ENCODE data around the gene RAPGEF5. TPM values are rescaled to one million over a fixed set of nuclear protein-coding genes. Genes with fewer than 3 reads are reported as not detected.

The RAPGEF5 gene
- total RNA-seq, 1 donor from 2014 or later, result 9.9 TPM

DNA sequence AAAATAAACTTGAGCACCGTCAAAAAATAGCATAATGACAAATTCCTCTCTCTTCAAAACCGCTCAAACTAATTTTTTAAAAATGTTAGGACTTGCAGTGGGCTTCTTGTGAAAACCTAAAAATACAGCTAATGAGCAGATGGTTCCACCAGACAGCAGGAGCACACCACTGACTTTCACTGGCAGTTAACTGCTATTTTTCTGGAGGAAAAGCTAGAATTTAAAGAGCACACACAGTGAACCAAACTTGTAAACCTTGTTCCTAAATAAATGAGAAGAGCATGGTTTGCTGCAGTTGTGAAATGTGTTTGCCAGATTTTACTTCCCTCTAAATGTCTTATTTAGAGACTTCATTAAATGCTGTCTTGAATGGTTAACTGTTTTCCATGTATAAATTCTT lies 143.9 kb downstream of the RAPGEF5 start:
- H3K4me1 Mint-ChIP-seq (ENCODE audit: low read depth), result peaks cover 20% of the 10 kb centered on the region
- no peak for DNase-seq (ENCODE audit: low spot score, unreplicated experiment)
- H3K27me3 Mint-ChIP-seq, result no peaks in the 10 kb centered on the region
- H3K27ac Mint-ChIP-seq, result no peak overlapping the region
- no peaks in the 10 kb centered on the region for H3K36me3 Mint-ChIP-seq (ENCODE audit: insufficient read depth)
- no peak overlapping the region for H3K4me3 Mint-ChIP-seq (ENCODE audit: low read depth)
- H3K9me3 Mint-ChIP-seq (ENCODE audit: low read depth), result no peaks in the 10 kb centered on the region
- TF ChIP-seq, protein P1, sequence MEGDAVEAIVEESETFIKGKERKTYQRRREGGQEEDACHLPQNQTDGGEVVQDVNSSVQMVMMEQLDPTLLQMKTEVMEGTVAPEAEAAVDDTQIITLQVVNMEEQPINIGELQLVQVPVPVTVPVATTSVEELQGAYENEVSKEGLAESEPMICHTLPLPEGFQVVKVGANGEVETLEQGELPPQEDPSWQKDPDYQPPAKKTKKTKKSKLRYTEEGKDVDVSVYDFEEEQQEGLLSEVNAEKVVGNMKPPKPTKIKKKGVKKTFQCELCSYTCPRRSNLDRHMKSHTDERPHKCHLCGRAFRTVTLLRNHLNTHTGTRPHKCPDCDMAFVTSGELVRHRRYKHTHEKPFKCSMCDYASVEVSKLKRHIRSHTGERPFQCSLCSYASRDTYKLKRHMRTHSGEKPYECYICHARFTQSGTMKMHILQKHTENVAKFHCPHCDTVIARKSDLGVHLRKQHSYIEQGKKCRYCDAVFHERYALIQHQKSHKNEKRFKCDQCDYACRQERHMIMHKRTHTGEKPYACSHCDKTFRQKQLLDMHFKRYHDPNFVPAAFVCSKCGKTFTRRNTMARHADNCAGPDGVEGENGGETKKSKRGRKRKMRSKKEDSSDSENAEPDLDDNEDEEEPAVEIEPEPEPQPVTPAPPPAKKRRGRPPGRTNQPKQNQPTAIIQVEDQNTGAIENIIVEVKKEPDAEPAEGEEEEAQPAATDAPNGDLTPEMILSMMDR (IDR thresholded peaks at IDR 0.05; ENCODE audit: unreplicated experiment), result no peak

DNA sequence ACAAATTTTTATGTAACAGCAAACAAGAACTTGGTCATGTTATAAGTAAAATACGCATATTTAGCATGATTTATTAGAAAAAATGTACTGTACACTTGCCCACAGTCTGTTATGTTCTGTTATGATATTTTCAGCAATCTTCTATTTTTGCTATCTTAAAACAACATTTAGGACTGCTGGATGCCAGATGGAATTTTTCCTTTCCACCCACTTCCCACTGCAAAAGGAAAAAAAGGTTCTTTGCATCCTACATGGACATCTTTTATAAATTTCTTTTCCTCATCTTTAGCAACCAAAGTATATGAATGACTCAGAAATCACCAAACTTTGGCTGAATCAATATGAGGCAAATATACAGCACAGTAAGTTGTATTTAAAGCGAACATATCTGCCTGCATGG lies 146.0 kb downstream of the RAPGEF5 start:
- Mint-ChIP-seq H3K36me3 (ENCODE audit: insufficient read depth) (no peaks in the 10 kb centered on the region), H3K9me3 (ENCODE audit: low read depth) (no peaks in the 10 kb centered on the region), H3K4me3 (ENCODE audit: low read depth) (no peak overlapping the region), H3K27ac (no peak overlapping the region), H3K27me3 (no peaks in the 10 kb centered on the region), H3K4me1 (ENCODE audit: low read depth) (peaks cover 20% of the 10 kb centered on the region)
- TF ChIP-seq, protein P1 (IDR thresholded peaks at IDR 0.05; ENCODE audit: unreplicated experiment), result no peak
- DNase-seq (ENCODE audit: low spot score, unreplicated experiment), result no peak

DNA sequence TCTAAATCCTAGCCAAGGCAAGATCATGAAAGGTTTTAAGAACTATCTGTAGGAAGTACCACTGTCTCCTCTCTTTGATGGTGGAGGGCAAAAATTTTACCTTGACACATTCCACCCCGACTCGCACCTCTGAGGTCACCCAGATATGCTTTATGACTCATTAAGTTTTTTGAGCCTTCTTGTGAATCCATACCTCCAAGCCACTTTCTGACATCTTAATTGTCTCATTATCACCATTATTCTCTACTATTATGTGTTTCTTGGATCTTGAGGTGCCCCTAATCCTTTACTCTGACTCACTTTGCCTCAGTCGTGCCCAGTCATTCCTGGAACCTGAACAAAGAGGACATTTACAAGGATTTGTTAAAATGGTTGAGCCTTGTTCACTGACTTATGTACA lies 146.6 kb downstream of the RAPGEF5 start:
- H3K4me3 Mint-ChIP-seq (ENCODE audit: low read depth), result no peak overlapping the region
- H3K27ac Mint-ChIP-seq, result no peak overlapping the region
- no peaks in the 10 kb centered on the region for H3K9me3 Mint-ChIP-seq (ENCODE audit: low read depth)
- peaks cover 19% of the 10 kb centered on the region for H3K4me1 Mint-ChIP-seq (ENCODE audit: low read depth)
- TF ChIP-seq, protein P1 (IDR thresholded peaks at IDR 0.05; ENCODE audit: unreplicated experiment), result no peak
- no peak for DNase-seq (ENCODE audit: low spot score, unreplicated experiment)
- no peaks in the 10 kb centered on the region for H3K36me3 Mint-ChIP-seq (ENCODE audit: insufficient read depth)
- no peaks in the 10 kb centered on the region for H3K27me3 Mint-ChIP-seq

DNA sequence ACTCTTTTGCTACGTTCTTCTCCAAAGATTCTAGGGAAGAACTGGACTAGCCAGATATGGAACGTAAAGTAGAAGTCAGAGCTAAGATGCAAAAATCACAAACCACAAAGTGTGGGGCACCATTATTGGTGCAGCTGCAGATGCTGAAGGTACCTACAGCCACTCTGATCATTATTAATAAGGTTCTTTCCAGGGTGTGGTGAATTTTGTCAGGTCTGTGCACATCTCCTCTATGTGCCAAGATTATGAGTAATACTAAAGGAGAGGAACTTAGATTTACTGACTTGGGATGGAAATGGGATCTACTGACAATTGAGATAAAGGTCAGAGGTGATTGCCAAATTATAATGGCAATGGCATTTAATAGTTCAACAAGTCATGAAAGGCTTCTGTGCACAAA lies 148.2 kb downstream of the RAPGEF5 start:
- no peaks in the 10 kb centered on the region for H3K9me3 Mint-ChIP-seq (ENCODE audit: low read depth)
- peaks cover 19% of the 10 kb centered on the region for H3K4me1 Mint-ChIP-seq (ENCODE audit: low read depth)
- no peak overlapping the region for H3K4me3 Mint-ChIP-seq (ENCODE audit: low read depth)
- H3K27ac Mint-ChIP-seq, result no peak overlapping the region
- DNase-seq (ENCODE audit: low spot score, unreplicated experiment), result no peak
- no peaks in the 10 kb centered on the region for H3K27me3 Mint-ChIP-seq
- TF ChIP-seq, protein P1 (IDR thresholded peaks at IDR 0.05; ENCODE audit: unreplicated experiment), result no peak
- no peaks in the 10 kb centered on the region for H3K36me3 Mint-ChIP-seq (ENCODE audit: insufficient read depth)

DNA sequence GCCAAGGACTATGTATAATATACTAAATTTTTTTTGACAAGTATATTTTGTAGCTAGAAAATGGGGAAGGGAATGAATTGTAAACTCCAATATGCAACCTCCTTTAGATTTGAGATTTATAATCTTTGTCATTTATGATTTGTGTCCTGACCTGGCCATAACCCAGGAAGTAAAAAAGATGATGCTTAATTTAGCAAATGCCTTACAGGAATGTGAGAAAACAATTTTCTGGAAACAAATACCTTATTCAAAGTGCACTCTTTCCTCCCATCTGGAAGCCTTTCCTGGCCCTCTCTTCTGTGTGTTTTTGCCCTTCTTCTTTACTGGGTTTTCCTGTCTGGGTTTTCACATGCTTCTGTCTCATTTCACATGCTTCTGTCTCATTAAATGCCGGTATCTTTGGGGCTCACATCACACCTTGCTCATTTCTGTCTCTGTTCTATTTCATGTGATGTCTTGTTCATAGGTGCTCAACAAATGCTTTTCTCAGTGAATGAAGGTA lies 149.2 kb downstream of the RAPGEF5 start:
- peaks cover 19% of the 10 kb centered on the region for H3K4me1 Mint-ChIP-seq (ENCODE audit: low read depth)
- H3K27ac Mint-ChIP-seq, result no peak overlapping the region
- no peaks in the 10 kb centered on the region for H3K27me3 Mint-ChIP-seq
- TF ChIP-seq, protein P1 (IDR thresholded peaks at IDR 0.05; ENCODE audit: unreplicated experiment), result no peak
- H3K9me3 Mint-ChIP-seq (ENCODE audit: low read depth), result no peaks in the 10 kb centered on the region
- DNase-seq (ENCODE audit: low spot score, unreplicated experiment), result no peak
- H3K4me3 Mint-ChIP-seq (ENCODE audit: low read depth), result no peak overlapping the region
- no peaks in the 10 kb centered on the region for H3K36me3 Mint-ChIP-seq (ENCODE audit: insufficient read depth)

Data from progenitor cell of endocrine pancreas (in vitro differentiated cells).